GM10248 (cell line): ENCODE results near the gene ZNF182.
"Not testable (repeated sequence)": the region's sequence is repeated elsewhere in the genome, so short reads cannot be mapped to it uniquely, and the experiment has no call there.

ENCODE experiments used
- CTCF ChIA-PET: fragments of 300-600 bp; sonication (Branson Sonifier 250); formaldehyde crosslinking; extraction: SDS; loops from one replicate; lab custom pipeline; 2021; ENCODE audit warnings: antibody characterized with exemption; lab: Yijun Ruan, JAX
- POLR2A ChIA-PET: fragments of 350-650 bp; sonication (Branson Sonifier 250); formaldehyde crosslinking; extraction: SDS; loops from one replicate; lab custom pipeline; 2020; ENCODE audit warnings: antibody characterized with exemption; lab: Yijun Ruan, JAX
- DNase-seq: peaks from one replicate; pipeline ENCODE4 v3.0.0; 2012; ENCODE audit errors: extremely low spot score
- TF ChIP-seq, protein P1 (sequence below): IDR thresholded peaks from 2 replicates; pipeline ENCODE4 v1.5.1; 2012; ENCODE audit warnings: mild to moderate bottlenecking, low read depth; ENCODE audit errors: extremely low read depth, missing control alignments, control extremely low read depth

Gene ZNF182

DNA sequence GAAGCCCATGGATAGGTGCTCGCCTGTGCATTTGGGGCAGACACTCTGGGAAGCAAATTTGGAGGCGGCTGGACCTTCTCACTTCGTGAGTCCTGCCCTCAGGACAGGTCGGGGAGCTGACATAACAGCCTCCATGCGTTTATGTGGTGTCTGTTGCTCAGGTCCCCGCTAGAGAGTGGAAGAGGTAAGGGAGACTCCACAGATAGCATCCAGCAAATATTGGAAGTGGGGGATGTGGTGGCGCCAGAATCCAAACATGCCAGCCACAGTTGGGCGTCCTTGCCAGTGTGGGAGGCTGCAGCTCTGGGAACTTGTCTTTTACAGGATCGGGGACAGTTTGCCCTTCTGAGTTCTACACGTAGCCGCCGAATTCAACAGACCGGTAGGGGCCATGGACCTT, 47.8 kb downstream of the ZNF182 start:
- CTCF ChIA-PET: interaction anchor here (0.6 kb wide), 1 partner anchor 24 kb away, joined by 3 read pairs; no protein-coding TSS in a partner anchor
- no peak for DNase-seq
- POLR2A ChIA-PET: no interaction called here
- TF ChIP-seq, protein P1, sequence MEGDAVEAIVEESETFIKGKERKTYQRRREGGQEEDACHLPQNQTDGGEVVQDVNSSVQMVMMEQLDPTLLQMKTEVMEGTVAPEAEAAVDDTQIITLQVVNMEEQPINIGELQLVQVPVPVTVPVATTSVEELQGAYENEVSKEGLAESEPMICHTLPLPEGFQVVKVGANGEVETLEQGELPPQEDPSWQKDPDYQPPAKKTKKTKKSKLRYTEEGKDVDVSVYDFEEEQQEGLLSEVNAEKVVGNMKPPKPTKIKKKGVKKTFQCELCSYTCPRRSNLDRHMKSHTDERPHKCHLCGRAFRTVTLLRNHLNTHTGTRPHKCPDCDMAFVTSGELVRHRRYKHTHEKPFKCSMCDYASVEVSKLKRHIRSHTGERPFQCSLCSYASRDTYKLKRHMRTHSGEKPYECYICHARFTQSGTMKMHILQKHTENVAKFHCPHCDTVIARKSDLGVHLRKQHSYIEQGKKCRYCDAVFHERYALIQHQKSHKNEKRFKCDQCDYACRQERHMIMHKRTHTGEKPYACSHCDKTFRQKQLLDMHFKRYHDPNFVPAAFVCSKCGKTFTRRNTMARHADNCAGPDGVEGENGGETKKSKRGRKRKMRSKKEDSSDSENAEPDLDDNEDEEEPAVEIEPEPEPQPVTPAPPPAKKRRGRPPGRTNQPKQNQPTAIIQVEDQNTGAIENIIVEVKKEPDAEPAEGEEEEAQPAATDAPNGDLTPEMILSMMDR: no peak

DNA sequence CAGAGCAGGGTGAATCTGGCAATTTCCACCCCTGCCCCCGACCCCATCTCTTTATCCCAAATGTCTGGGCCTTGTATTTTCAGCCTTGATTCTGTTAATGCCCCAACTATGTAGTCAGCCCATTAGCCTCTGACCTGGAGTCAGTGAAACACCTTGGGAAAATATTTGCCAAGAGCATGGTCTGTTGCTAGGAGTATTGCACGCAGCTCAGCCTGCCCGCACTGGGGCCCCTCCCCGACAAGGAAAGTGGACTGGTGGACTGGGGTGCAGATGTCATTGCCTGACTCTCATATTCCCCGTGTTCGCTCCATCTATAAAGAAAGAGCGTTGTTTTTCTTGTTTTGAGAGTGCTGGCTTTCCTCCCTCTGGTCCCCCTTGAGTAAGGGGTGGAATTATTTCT, 48.5 kb downstream of the ZNF182 start:
- POLR2A ChIA-PET, DNase-seq: not testable (repeated sequence)
- CTCF ChIA-PET: interaction anchor here (0.6 kb wide), 1 partner anchor 24 kb away, joined by 3 read pairs; no protein-coding TSS in a partner anchor

DNA sequence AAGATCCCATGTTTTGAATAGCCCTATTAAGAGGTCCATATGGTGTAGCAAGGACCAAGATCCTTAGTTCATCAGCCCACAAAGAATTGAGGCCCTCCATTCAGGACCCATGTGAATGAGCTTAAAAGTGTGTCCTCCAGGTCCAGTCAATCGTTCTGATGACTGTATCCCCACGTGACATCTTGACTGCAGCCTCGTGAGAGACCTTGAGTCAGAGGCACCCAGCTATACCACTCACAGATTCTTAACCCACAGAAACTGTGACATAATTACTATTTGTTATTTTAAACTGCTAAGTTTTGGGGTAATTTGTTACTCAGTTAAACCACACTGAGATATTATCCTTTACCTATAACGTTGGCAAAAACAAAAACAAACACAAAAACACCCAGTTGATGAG, 62.4 kb downstream of the ZNF182 start:
- ChIA-PET CTCF (no interaction called here), POLR2A (no interaction called here)
- TF ChIP-seq, protein P1: no peak
- DNase-seq: no peak

DNA sequence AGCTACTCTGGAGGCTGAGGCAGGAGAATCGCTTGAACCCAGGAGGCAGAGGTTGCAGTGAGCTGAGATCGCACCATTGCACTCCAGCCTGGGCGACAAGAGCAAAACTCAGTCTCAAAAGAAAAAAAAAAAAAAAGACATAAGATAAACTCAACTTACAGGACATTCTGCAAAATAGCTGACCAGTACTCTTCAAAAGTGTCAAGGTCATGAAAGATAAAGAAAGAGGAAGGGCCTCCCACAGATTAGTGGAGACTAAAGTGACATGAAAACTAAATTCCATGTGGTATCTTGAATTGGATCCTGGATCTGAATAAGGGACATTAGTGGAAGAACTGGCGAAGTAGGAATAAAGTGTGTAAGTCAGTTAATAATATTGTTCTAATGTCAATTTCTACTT, 63.3 kb downstream of the ZNF182 start:
- CTCF ChIA-PET: no interaction called here
- DNase-seq: no peak
- TF ChIP-seq, protein P1: no peak
- POLR2A ChIA-PET: no interaction called here

DNA sequence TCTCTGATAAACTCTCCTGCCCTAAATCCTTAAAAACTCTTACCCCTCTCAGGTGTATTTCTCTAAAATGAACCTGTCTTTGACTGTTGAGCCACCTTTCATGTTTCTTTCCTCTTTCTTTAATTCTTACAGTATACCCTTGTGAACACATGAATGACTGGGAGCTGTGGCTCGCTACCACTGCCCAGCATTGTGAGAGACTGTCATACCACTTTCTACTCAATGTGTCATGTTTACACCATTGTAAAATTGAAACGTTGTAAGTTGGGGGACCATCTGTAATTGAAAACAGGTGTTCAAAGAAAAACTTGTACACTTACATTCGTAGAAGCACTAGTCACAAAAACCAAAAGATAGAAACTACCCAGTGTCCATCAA, 66.9 kb downstream of the ZNF182 start:
- ChIA-PET CTCF (no interaction called here), POLR2A (no interaction called here)
- no peak for DNase-seq
- TF ChIP-seq, protein P1: no peak

DNA sequence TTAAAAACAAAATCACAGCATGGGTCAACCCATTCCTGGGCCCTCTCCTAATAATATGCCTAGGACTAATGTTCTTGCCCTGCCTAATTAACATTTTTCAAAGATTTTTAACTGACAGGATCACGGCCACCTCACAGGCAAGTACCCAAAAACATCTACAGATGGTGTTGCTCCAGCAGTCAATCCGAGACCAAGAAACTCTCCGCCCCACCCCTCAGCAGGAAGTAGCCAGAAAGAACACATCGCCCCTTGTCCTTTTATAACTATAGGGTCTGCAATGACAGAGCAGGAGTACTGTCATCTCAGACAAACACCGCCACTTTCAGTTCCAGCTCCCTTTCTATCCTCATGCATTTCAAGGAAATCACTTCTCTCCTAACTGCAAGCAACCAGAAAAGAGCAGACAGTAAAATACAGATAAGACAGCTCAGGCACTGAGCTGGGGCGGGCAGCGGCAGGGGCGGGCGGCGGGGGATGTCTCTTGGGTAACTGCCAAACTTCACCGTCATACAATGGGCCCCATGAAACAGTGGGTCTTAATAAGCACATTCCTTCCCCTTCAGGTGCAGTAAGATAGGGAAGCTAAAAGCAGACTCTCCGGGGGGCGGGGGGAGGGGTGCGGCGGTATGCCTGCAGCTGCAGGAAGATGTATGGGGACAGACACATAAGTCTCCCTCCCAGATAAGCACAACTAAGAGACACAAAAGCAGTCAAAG, 67.4 kb downstream of the ZNF182 start:
- CTCF ChIA-PET: no interaction called here
- POLR2A ChIA-PET: no interaction called here
- peak; percentile 12 for DNase-seq
- TF ChIP-seq, protein P1: no peak

DNA sequence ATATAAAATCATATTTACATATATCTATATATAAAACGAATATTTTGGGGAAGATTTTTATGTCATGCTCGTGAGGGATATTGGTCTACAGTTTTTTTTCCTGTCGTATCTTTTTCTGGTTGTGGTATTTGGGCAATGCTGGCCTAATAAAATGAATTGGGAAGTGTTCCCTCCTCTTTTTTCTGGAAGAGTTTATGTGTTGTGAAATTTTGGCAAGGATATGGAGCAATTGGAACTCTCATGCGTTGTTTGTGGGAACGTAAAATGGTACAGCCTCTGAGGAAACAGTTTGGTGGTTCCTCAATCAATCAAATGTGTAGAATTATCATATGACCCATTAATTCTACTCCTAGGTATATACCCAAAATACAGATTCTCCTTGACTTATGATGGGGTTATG, 69.8 kb downstream of the ZNF182 start:
- ChIA-PET CTCF (no interaction called here), POLR2A (no interaction called here)
- no peak for DNase-seq
- TF ChIP-seq, protein P1: no peak

DNA sequence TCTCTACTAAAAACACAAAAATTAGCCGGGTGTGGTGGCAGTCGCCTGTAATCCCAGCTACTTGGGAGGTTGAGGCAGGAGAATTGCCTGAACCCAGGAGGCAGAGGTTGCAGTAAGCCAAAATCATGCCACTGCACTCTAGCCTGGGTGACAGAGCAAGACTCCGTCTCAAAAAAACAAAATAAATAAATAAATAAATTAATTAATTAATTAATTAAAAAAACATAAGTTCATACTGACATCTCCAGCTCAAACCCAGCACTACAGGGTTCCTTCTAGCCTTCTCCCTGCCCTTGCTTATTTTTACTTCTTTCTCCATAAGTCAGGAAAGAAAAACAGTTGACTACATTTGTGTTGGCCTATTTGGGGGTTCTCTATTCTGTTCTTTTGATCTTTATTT, 71.8 kb downstream of the ZNF182 start:
- POLR2A ChIA-PET, DNase-seq: not testable (repeated sequence)
- CTCF ChIA-PET: interaction anchor here (0.7 kb wide), 1 partner anchor 24 kb away, joined by 3 read pairs; no protein-coding TSS in a partner anchor
